SK-N-SH (cell line): ENCODE data around the gene DLL4. TPM values are rescaled to one million over a fixed set of nuclear protein-coding genes. Genes with fewer than 3 reads are reported as not detected.
A peak's percentile ranks its signal among the peaks of the same experiment; 100 is the strongest.
"Not testable (repeated sequence)": the region's sequence is repeated elsewhere in the genome, so short reads cannot be mapped to it uniquely, and the experiment has no call there.

ENCODE experiments used
- CTCF ChIA-PET: fragments of 300-600, 350-600 bp; formaldehyde crosslinking; extraction: SDS; loops from one replicate; lab custom pipeline; 2021; lab: Yijun Ruan, JAX
- POLR2A ChIA-PET: fragments of 350-600 bp; sonication (Branson Sonifier 250); formaldehyde crosslinking; extraction: SDS; loops from one replicate; lab custom pipeline; 2020; ENCODE audit warnings: antibody characterized with exemption, inconsistent platforms; lab: Yijun Ruan, JAX
- DNase-seq: peaks from one replicate; pipeline ENCODE4 v3.0.0; 2012
- H2AFZ ChIP-seq: fragments of 200-600 bp; sonication (generic); 2 replicates; pipeline ENCODE4 v1.8.1; 2016; ENCODE audit warnings: antibody characterized with exemption, mild to moderate bottlenecking, low read depth
- H3F3A ChIP-seq: fragments of 200-600 bp; sonication (generic); replicated peaks from 2 replicates; pipeline ENCODE3; 2016; ENCODE audit warnings: antibody characterized with exemption, mild to moderate bottlenecking; ENCODE audit not compliant: insufficient read depth
- H3K27ac ChIP-seq, 2 experiments: fragments of 200-500 bp in 1 of 2; fragments of 200-600 bp in 1 of 2; sonication (Bioruptor generic) in 1 of 2; sonication (generic), shearing (Covaris generic) in 1 of 2; 2 replicates each; pipeline versions ENCODE4 v1.5.1 to v1.6.1; 2014 to 2016; ENCODE audit warnings: low read depth in 2 of 2, inconsistent platforms in 1 of 2, low read length in 1 of 2, mild to moderate bottlenecking in 1 of 2, mixed read lengths in 1 of 2
- H3K27me3 ChIP-seq: fragments of 200-600 bp; sonication (generic), shearing (Covaris generic); 2 replicates; pipeline ENCODE4 v1.6.1; 2016; ENCODE audit warnings: mixed run types; ENCODE audit not compliant: insufficient read depth
- H3K36me3 ChIP-seq, 2 experiments: fragments of 200-500 bp in 1 of 2; fragments of 200-600 bp in 1 of 2; sonication (Bioruptor generic) in 1 of 2; sonication (generic) in 1 of 2; replicated peaks in 1 of 2; 2 replicates each; pipeline versions ENCODE3 to v1.5.1; 2014 to 2016; ENCODE audit warnings: low read length in 1 of 2, mild to moderate bottlenecking in 1 of 2; ENCODE audit not compliant: insufficient read depth in 2 of 2, control insufficient read depth in 1 of 2
- H3K4me1 ChIP-seq, 2 experiments: fragments of 200-500 bp in 1 of 2; fragments of 200-600 bp in 1 of 2; sonication (Bioruptor generic) in 1 of 2; sonication (generic), shearing (Covaris generic) in 1 of 2; 2 replicates each; pipeline versions ENCODE4 v1.5.1 to v1.6.1; 2014 to 2016; ENCODE audit warnings: low read depth in 1 of 2, low read length in 1 of 2, mixed run types in 1 of 2; ENCODE audit not compliant: insufficient read depth in 2 of 2, control insufficient read depth in 1 of 2
- H3K4me2 ChIP-seq: fragments of 200-600 bp; sonication (generic), shearing (Covaris generic); 2 replicates; pipeline ENCODE4 v1.6.1; 2017; ENCODE audit warnings: mixed run types
- H3K4me3 ChIP-seq, 2 experiments: fragments of 200-500 bp in 1 of 2; fragments of 200-600 bp in 1 of 2; sonication (Bioruptor generic) in 1 of 2; sonication (generic), shearing (Covaris generic) in 1 of 2; 2 replicates each; pipeline versions ENCODE4 v1.5.1 to v1.8.1; 2014 to 2016; ENCODE audit warnings: low read depth in 2 of 2, inconsistent platforms in 1 of 2, low read length in 1 of 2, mild to moderate bottlenecking in 1 of 2, mixed read lengths in 1 of 2, moderate library complexity in 1 of 2
- H3K79me2 ChIP-seq: fragments of 200-600 bp; sonication (generic); 2 replicates; pipeline ENCODE4 v1.8.1; 2017; ENCODE audit warnings: mild to moderate bottlenecking; ENCODE audit not compliant: insufficient read depth
- H3K9ac ChIP-seq: fragments of 200-600 bp; sonication (generic); 2 replicates; pipeline ENCODE4 v1.6.1; 2017; ENCODE audit warnings: mixed run types
- H3K9me2 ChIP-seq: fragments of 200-600 bp; sonication (generic); 2 replicates; pipeline ENCODE4 v1.6.1; 2017; ENCODE audit warnings: mixed run types
- H3K9me3 ChIP-seq: fragments of 200-600 bp; sonication (generic); 2 replicates; pipeline ENCODE4 v1.6.1; 2017; ENCODE audit warnings: mixed run types, mild to moderate bottlenecking, moderate library complexity
- H4K20me1 ChIP-seq: fragments of 200-600 bp; sonication (generic); 2 replicates; pipeline ENCODE4 v1.6.1; 2017; ENCODE audit warnings: mild to moderate bottlenecking, mixed run types; ENCODE audit not compliant: insufficient read depth
- EZH2phosphoT487 ChIP-seq: fragments of 200-600 bp; sonication (generic); IDR thresholded peaks from 2 replicates; pipeline ENCODE4 v1.6.1; 2017; ENCODE audit warnings: low read depth, mixed run types, mild to moderate bottlenecking, antibody characterized with exemption, moderate library complexity, borderline replicate concordance
- MEF2A ChIP-seq: IDR thresholded peaks from 2 replicates; pipeline ENCODE4 v1.4.0; 2012; ENCODE audit warnings: low read depth, borderline replicate concordance
- NRF1 ChIP-seq: IDR thresholded peaks from 2 replicates; pipeline ENCODE4 v1.6.1; 2012; ENCODE audit warnings: low read depth, mild to moderate bottlenecking, low read length
- SIN3A ChIP-seq: IDR thresholded peaks from 2 replicates; pipeline ENCODE4 v1.6.1; 2012; ENCODE audit warnings: low read depth, mild to moderate bottlenecking, low read length, moderate library complexity, borderline replicate concordance
- SMC3 ChIP-seq: IDR thresholded peaks from 2 replicates; pipeline ENCODE4 v1.6.1; 2012; ENCODE audit warnings: low read depth, low read length, improper control_type of control experiment
- TCF12 ChIP-seq: IDR thresholded peaks from 2 replicates; pipeline ENCODE4 v1.4.0; 2012
- WGBS: methylation state at CpG from one replicate; pipeline ENCODE4 v1.1.6; 2017; ENCODE audit warnings: low lambda C conversion rate; 5-methylcytosine and 5-hydroxymethylcytosine counted together
- polyA plus RNA-seq, 3 experiments: library from polyadenylated mRNA; depleted of rRNA; stranded (reverse); fragments of >200 nt; gene quantifications; 2 replicates each; pipeline ENCODE4 v1.2.3, GENCODE V29; 2012
- TF ChIP-seq, protein P1 (sequence below): fragments of 150-350 bp; IDR thresholded peaks from 2 replicates; pipeline ENCODE4 v1.6.1; 2017; ENCODE audit warnings: antibody characterized with exemption, low read length, low read depth, borderline replicate concordance

The DLL4 gene
- polyA plus RNA-seq, 1 of the 3 experiments (the other 2 are of a cell fraction): 0.03 TPM

DNA sequence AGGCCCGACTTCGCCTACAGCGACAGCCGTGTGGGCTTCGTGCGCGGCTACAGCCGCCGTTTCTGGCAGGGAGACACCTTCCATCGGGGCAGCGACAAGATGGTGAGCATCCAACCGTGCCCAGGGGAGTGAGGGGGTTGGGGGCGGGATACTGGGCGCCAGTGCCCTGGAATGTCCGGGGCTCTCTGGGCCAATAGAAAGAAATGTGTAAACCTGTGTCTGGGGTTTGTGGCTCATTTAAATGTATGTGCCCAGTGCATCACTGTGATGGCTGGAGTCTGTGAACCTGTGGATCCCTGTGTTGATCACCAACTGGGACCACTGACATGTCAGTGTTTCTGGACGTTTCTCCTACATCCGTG is 24.6 kb downstream of the DLL4 start:
- CTCF ChIA-PET: interaction anchor here (0.6 to 7.2 kb wide), 12 partner anchors 10 to 277 kb away, joined by 3 to 66 read pairs (median 6); partner anchors contain the start of genes CHP1 and EXD1
- peaks cover 17% of the 10 kb centered on the region for H3K79me2 ChIP-seq
- 0% methylated on average over 11 of the region's 17 CpGs for WGBS

DNA sequence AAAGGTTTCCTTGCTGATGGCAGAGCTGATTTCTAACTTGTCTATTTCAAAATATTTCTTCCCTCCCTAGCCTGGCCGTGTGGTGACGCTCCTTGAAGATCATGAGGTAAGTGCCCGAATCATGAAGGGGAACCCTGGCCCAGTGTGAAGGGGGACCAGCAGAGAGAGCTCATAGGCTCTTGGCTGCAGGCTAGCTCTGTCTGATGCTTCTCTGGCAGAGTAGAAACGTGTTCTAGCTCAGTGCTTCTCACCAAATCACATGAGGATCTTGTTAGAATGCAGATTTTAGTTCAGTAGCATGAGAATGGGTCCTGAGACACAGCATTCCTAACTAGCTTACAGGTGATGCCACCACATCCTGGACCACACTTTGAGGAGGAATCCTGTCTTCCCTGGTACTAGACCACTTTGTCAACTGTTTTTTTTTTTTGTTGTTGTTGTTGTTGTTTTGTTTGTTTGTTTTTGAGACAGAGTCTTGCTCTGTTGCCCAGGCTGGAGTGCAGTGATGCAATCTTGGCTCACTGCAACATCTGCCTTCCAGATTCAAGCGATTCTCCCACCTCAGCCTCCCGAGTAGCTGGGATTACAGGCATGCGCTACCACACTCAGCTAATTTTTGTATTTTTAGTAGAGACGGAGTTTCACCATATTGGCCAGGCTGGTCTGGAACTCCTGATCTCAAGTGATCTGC is 25.2 kb downstream of the DLL4 start:
- H3K9ac ChIP-seq: peak overlapping the region; percentile 75; the same call in 1 of the 2 replicates
- not testable (repeated sequence) for DNase-seq, H3F3A ChIP-seq, H3K9me2 ChIP-seq, H3K36me3 ChIP-seq, H3K27ac ChIP-seq, H3K27me3 ChIP-seq, H3K9me3 ChIP-seq
- H3K4me2 ChIP-seq: peak overlapping the region; percentile 77
- H3K4me1 ChIP-seq: peaks cover 18 to 44% of the 10 kb centered on the region in 2 experiments; a peak in 3 of 4 replicates
- H3K4me3 ChIP-seq: peak overlapping the region; percentile 76 to 90
- H2AFZ ChIP-seq: peak overlapping the region; percentile 78; the same call in 1 of the 2 replicates
- WGBS: 60% methylated on average over 8 of the region's 8 CpGs
- CTCF ChIA-PET: interaction anchor here (0.6 to 7.2 kb wide), 7 partner anchors 13 to 277 kb away, joined by 3 to 66 read pairs (median 4); partner anchors contain the start of genes CHP1 and EXD1
- peaks cover 17% of the 10 kb centered on the region for H3K79me2 ChIP-seq
- peaks cover 21% of the 10 kb centered on the region for H4K20me1 ChIP-seq
- POLR2A ChIA-PET: interaction anchor here (0.6 to 5.1 kb wide), 8 partner anchors 8 to 203 kb away, joined by 3 to 47 read pairs (median 4); partner anchors contain the start of gene DLL4

More for the DNA sequence above, 24.6 kb downstream of the DLL4 start:
- peak overlapping the region; percentile 76 to 90 for H3K4me3 ChIP-seq
- H3K27ac ChIP-seq: peak overlapping the region in 1 of 2 experiments; percentile 77; a peak in 1 of 4 replicates
- peak overlapping the region; percentile 78 for H2AFZ ChIP-seq
- H3K4me2 ChIP-seq: peak overlapping the region; percentile 77
- peaks cover 21% of the 10 kb centered on the region for H4K20me1 ChIP-seq
- no peaks in the 10 kb centered on the region for H3K9me2 ChIP-seq
- peak overlapping the region; percentile 75 for H3K9ac ChIP-seq
- H3F3A ChIP-seq: no peaks in the 10 kb centered on the region
- H3K4me1 ChIP-seq: peaks cover 18 to 44% of the 10 kb centered on the region in 2 experiments; a peak in 3 of 4 replicates
- H3K9me3 ChIP-seq: no peaks in the 10 kb centered on the region
- no peaks in the 10 kb centered on the region for H3K27me3 ChIP-seq
- no peaks in the 10 kb centered on the region for H3K36me3 ChIP-seq
- DNase-seq: no peak
- POLR2A ChIA-PET: interaction anchor here (0.6 to 5.1 kb wide), 10 partner anchors 11 to 162 kb away, joined by 3 to 47 read pairs (median 4); partner anchors contain the start of genes DLL4 and INO80
- no peak for TF ChIP-seq EZH2phosphoT487
- no peak for TF ChIP-seq MEF2A
- TF ChIP-seq NRF1: no peak
- no peak for TF ChIP-seq TCF12
- no peak for TF ChIP-seq SIN3A
- TF ChIP-seq, protein P1, sequence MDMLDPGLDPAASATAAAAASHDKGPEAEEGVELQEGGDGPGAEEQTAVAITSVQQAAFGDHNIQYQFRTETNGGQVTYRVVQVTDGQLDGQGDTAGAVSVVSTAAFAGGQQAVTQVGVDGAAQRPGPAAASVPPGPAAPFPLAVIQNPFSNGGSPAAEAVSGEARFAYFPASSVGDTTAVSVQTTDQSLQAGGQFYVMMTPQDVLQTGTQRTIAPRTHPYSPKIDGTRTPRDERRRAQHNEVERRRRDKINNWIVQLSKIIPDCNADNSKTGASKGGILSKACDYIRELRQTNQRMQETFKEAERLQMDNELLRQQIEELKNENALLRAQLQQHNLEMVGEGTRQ: no peak
- no peak for TF ChIP-seq SMC3
- TF ChIP-seq, all 33 proteins: peak for 0
